SK-N-SH treated with all-trans-retinoic acid at 6 μM for 48 hours (cell line): ENCODE results near the gene COA7.

Experiments used
- ATAC-seq: fragments of 200-7000 bp; cut with Tn5 transposase; 3 replicates; pipeline ENCODE4 v1.9.1; 2020; ENCODE audit warnings: mild to moderate bottlenecking, moderate library complexity
- ARNTL ChIP-seq: fragments of 450-650 bp; formaldehyde crosslinking; IDR thresholded peaks from 2 replicates; pipeline ENCODE4 v1.5.0; 2020; ENCODE audit warnings: low read depth, mild to moderate bottlenecking, moderate library complexity, borderline replicate concordance
- BACH2 ChIP-seq: fragments of 250-450 bp; sonication (Bioruptor Pico); IDR thresholded peaks from 2 replicates; pipeline ENCODE4 v1.9.0; 2021; ENCODE audit warnings: mild to moderate bottlenecking, borderline replicate concordance
- CSDC2 ChIP-seq: fragments of 250-450 bp; sonication (Bioruptor Pico); IDR thresholded peaks from 2 replicates; pipeline ENCODE4 v1.5.0; 2020; ENCODE audit warnings: mild to moderate bottlenecking, moderate library complexity
- CSRNP3 ChIP-seq: fragments of 250-450 bp; sonication (Bioruptor Pico); IDR thresholded peaks from 2 replicates; pipeline ENCODE4 v1.5.1; 2021; ENCODE audit warnings: mild to moderate bottlenecking, moderate library complexity
- ESRRG ChIP-seq: fragments of 250-450 bp; sonication (Bioruptor Pico); IDR thresholded peaks from 2 replicates; pipeline ENCODE4 v1.6.1; 2021; ENCODE audit warnings: mild to moderate bottlenecking
- GLIS3 ChIP-seq: fragments of 250-450 bp; sonication (Bioruptor Pico); IDR thresholded peaks from 2 replicates; pipeline ENCODE4 v1.5.0; 2020; ENCODE audit warnings: mild to moderate bottlenecking, moderate library complexity
- ISL1 ChIP-seq: fragments of 250-450 bp; sonication (Bioruptor Pico); IDR thresholded peaks from 2 replicates; pipeline ENCODE4 v2.1.2; 2022; ENCODE audit warnings: mild to moderate bottlenecking, moderate library complexity
- OSR1 ChIP-seq: fragments of 250-450 bp; sonication (Bioruptor Pico); IDR thresholded peaks from 2 replicates; pipeline ENCODE4 v1.8.0; 2022; ENCODE audit warnings: moderate library complexity, mild to moderate bottlenecking, inconsistent platforms
- PPARA ChIP-seq: fragments of 250-450 bp; sonication (Bioruptor Pico); IDR thresholded peaks from 2 replicates; pipeline ENCODE4 v1.5.0; 2020; ENCODE audit warnings: mild to moderate bottlenecking, borderline replicate concordance
- RARB ChIP-seq: fragments of 250-450 bp; sonication (Bioruptor Pico); IDR thresholded peaks from 2 replicates; pipeline ENCODE4 v1.8.0; 2021; ENCODE audit warnings: mild to moderate bottlenecking, moderate library complexity
- TCF4 ChIP-seq: fragments of 250-450 bp; sonication (Bioruptor Pico); IDR thresholded peaks from 2 replicates; pipeline ENCODE4 v1.8.0; 2021; ENCODE audit warnings: mild to moderate bottlenecking, moderate library complexity, borderline replicate concordance
- ZC3H10 ChIP-seq: fragments of 250-450 bp; sonication (Bioruptor Pico); IDR thresholded peaks from 2 replicates; pipeline ENCODE4 v1.5.1; 2021; ENCODE audit warnings: mild to moderate bottlenecking, moderate library complexity
- ZFP3 ChIP-seq: fragments of 250-450 bp; sonication (Bioruptor Pico); IDR thresholded peaks from 2 replicates; pipeline ENCODE4 v1.5.0; 2020; ENCODE audit warnings: mild to moderate bottlenecking, moderate library complexity
- ZFP30 ChIP-seq: fragments of 450-650 bp; formaldehyde crosslinking; IDR thresholded peaks from 2 replicates; pipeline ENCODE4 v1.5.0; 2022; ENCODE audit warnings: mild to moderate bottlenecking, moderate library complexity
- ZNF565 ChIP-seq: fragments of 450-650 bp; formaldehyde crosslinking; conservative IDR thresholded peaks from 2 replicates; pipeline ENCODE4 v1.5.0; 2020; ENCODE audit warnings: low read depth, mild to moderate bottlenecking, moderate library complexity
- ZNF70 ChIP-seq: fragments of 450-650 bp; formaldehyde crosslinking; IDR thresholded peaks from 2 replicates; pipeline ENCODE4 v1.5.0; 2020; ENCODE audit warnings: mild to moderate bottlenecking, moderate library complexity
- TF ChIP-seq, protein P1 (sequence below): fragments of 250-450 bp; sonication (Bioruptor Pico); IDR thresholded peaks from 2 replicates; pipeline ENCODE4 v1.8.0; 2020; ENCODE audit warnings: mild to moderate bottlenecking, moderate library complexity, borderline replicate concordance
- TF ChIP-seq, protein P2 (sequence below): fragments of 250-450 bp; sonication (Bioruptor Pico); IDR thresholded peaks from 2 replicates; pipeline ENCODE4 v1.8.0; 2021; ENCODE audit warnings: low read depth, mild to moderate bottlenecking, moderate library complexity, borderline replicate concordance

COA7 gene

DNA sequence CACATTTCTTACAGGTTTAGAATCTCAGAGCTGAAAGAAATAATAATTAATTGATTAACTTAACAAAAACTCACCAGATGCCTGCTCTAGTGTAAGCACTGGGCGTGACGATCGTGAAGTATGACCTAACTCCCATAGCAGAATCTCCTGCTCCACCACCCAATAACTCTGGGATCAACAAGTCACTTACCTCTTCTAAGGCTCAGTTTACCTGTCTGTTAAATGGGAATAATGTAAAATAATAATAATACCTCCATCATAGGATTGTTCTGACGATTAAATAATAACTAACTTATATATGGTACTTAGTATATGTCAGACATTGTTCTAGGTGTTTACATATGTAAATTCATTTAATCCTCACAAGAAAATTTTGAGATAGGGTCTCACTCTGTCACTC lies 24.6 kb downstream of the COA7 start:
- TF ChIP-seq GLIS3 (CRISPR knock-in tag), result no peak
- no peak for TF ChIP-seq ZFP3
- TF ChIP-seq, protein P1, sequence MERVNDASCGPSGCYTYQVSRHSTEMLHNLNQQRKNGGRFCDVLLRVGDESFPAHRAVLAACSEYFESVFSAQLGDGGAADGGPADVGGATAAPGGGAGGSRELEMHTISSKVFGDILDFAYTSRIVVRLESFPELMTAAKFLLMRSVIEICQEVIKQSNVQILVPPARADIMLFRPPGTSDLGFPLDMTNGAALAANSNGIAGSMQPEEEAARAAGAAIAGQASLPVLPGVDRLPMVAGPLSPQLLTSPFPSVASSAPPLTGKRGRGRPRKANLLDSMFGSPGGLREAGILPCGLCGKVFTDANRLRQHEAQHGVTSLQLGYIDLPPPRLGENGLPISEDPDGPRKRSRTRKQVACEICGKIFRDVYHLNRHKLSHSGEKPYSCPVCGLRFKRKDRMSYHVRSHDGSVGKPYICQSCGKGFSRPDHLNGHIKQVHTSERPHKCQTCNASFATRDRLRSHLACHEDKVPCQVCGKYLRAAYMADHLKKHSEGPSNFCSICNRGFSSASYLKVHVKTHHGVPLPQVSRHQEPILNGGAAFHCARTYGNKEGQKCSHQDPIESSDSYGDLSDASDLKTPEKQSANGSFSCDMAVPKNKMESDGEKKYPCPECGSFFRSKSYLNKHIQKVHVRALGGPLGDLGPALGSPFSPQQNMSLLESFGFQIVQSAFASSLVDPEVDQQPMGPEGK (CRISPR knock-in tag), result no peak
- no peak for TF ChIP-seq CSDC2 (CRISPR knock-in tag)
- TF ChIP-seq ZFP30, result no peak
- no peak for TF ChIP-seq TCF4 (CRISPR knock-in tag)
- TF ChIP-seq ISL1, result no peak
- TF ChIP-seq, protein P2, sequence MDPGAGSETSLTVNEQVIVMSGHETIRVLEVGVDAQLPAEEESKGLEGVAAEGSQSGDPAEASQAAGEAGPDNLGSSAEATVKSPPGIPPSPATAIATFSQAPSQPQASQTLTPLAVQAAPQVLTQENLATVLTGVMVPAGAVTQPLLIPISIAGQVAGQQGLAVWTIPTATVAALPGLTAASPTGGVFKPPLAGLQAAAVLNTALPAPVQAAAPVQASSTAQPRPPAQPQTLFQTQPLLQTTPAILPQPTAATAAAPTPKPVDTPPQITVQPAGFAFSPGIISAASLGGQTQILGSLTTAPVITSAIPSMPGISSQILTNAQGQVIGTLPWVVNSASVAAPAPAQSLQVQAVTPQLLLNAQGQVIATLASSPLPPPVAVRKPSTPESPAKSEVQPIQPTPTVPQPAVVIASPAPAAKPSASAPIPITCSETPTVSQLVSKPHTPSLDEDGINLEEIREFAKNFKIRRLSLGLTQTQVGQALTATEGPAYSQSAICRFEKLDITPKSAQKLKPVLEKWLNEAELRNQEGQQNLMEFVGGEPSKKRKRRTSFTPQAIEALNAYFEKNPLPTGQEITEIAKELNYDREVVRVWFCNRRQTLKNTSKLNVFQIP (CRISPR knock-in tag), result no peak
- TF ChIP-seq RARB (CRISPR knock-in tag), result no peak
- no peak for ATAC-seq

GRCh38 chr1:52672946-52673345 lies 25.2 kb downstream of the COA7 start:
- TF ChIP-seq RARB (CRISPR knock-in tag) (no peak), TCF4 (CRISPR knock-in tag) (no peak), CSDC2 (CRISPR knock-in tag) (no peak), ZC3H10 (no peak), CSRNP3 (no peak), BACH2 (no peak), ZNF565 (CRISPR knock-in tag) (no peak), ZFP30 (no peak), ZFP3 (no peak), PPARA (CRISPR knock-in tag) (no peak)
- TF ChIP-seq, protein P2 (CRISPR knock-in tag), result no peak
- ATAC-seq, result peak; percentile 50

DNA sequence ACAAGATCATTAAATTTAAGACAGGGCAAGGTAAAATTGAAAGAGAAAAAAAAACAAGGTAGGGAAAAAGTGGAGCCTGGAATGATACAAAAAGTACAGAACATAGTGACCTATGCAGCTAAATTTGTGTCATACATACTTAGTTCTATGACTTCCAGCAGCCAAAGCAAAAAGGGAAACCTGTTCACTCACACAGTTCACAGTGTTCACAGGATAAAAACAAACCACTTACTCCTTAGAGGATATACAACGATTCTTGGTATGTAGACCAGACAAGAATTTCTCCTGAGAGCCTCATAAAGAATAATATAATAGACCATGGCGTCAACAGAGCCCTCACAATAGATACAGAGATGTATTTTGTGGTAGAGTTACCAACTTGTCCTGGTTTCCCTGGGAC lies 27.5 kb downstream of the COA7 start:
- TF ChIP-seq OSR1 (CRISPR knock-in tag), result no peak
- TF ChIP-seq, protein P1 (CRISPR knock-in tag), result no peak
- TF ChIP-seq ESRRG (CRISPR knock-in tag), result no peak
- TF ChIP-seq TCF4 (CRISPR knock-in tag), result no peak
- ATAC-seq, result no peak

- no peak for TF ChIP-seq ARNTL (CRISPR knock-in tag)
- no peak for TF ChIP-seq CSDC2 (CRISPR knock-in tag)
- TF ChIP-seq GLIS3 (CRISPR knock-in tag), result no peak
- no peak for TF ChIP-seq PPARA (CRISPR knock-in tag)
- TF ChIP-seq ZFP30, result no peak
- TF ChIP-seq ZNF565 (CRISPR knock-in tag), result no peak
- TF ChIP-seq RARB (CRISPR knock-in tag), result no peak
- TF ChIP-seq ISL1, result no peak
- TF ChIP-seq ZNF70 (CRISPR knock-in tag), result no peak
- TF ChIP-seq, protein P1 (CRISPR knock-in tag), result no peak
- TF ChIP-seq CSRNP3, result no peak
- ATAC-seq, result peak; percentile 55
Measured at GRCh38 chr1:52669696-52670095, 28.5 kb downstream of the COA7 start.
